OCI-LY7 (cell line): ENCODE measurements around the gene PAWR.

Source experiments
- CTCF ChIP-seq: fragments of 200-600 bp; sonication (generic); conservative IDR thresholded peaks from 2 replicates; pipeline ENCODE4 v1.5.1; 2014; ENCODE audit warnings: mild to moderate bottlenecking, antibody characterized with exemption, low read length, moderate library complexity, mixed read lengths
- EZH2phosphoT487 ChIP-seq: fragments of 200-600 bp; sonication (generic); IDR thresholded peaks from 2 replicates; pipeline ENCODE4 v1.6.1; 2018; ENCODE audit warnings: low read depth, borderline replicate concordance, mild to moderate bottlenecking, mixed run types, antibody characterized with exemption, low read length, moderate library complexity, mixed read lengths

GRCh38 chr12:79563021-79563740 is 127.6 kb downstream of the PAWR start:
- TF ChIP-seq CTCF = no peak
- no peak for TF ChIP-seq EZH2phosphoT487
